ENCODE measurements around the gene FBXL5. TPM values are rescaled to one million over a fixed set of nuclear protein-coding genes. Genes with fewer than 3 reads are reported as not detected.

FBXL5 gene
- total and polyA plus RNA-seq, 2 of the 13 experiments (the other 11 are each of a cell fraction or from before 2014, with no cell fraction given) = 17.4 to 45.3 TPM

GRCh38 chr4:15600176-15600575 is 55.0 kb downstream of the FBXL5 start (continued):
- no peak for TF ChIP-seq TERF1 (CRISPR knock-in tag; IDR thresholded peaks at IDR 0.05)

- Histone ChIP-seq H3K79me2 (ENCODE audit: insufficient read depth, low read length) (no peaks in the 10 kb centered on the region), H4K20me1 (ENCODE audit: insufficient read depth, low read length) (no peaks in the 10 kb centered on the region), H3K4me2 (ENCODE audit: low read depth, low read length) (no peak overlapping the region), H3K36me3 (replicated peaks in 1 of 2; ENCODE audit: control insufficient read depth in 1 of 2, insufficient read depth in 2 of 2, low read length in 2 of 2) (peaks cover 0 to 3% of the 10 kb centered on the region in 2 experiments; a peak in 2 of 5 replicates), H3K9ac (ENCODE audit: insufficient read depth, low read depth, low read length) (no peak overlapping the region), H3K27me3 (ENCODE audit: control insufficient read depth in 1 of 2, insufficient read depth in 2 of 2, low read length in 2 of 2) (no peaks in the 10 kb centered on the region), H2AFZ (ENCODE audit: low read length) (no peak overlapping the region), H3K9me3 (ENCODE audit: low read length) (no peaks in the 10 kb centered on the region), H3K4me1 (ENCODE audit: insufficient read depth, low read length) (no peaks in the 10 kb centered on the region), H3K27ac (ENCODE audit: extremely low read length, insufficient read depth, low read length) (no peak overlapping the region), H3K4me3 (replicated peaks in 1 of 3; ENCODE audit: insufficient read depth in 1 of 3, low read depth in 2 of 3, low read length in 3 of 3) (no peak overlapping the region)
- POLR2A ChIA-PET = no interaction called here
- FAIRE-seq = no peak
- DNase-seq (ENCODE audit: low spot score) = no peak
- CTCF ChIA-PET (ENCODE audit: low intra/inter-chr PET ratio, low total read pairs) = no interaction called here
- in situ Hi-C loops (cut with HindIII; ENCODE audit: extremely low pct_ligation_motif_present, low pct_unique_long_range_greater_than_20kb) (no loop called here), intact Hi-C loops (cut with micrococcal nuclease; ENCODE audit: unreplicated experiment) (no loop called here)
- no TSS peak for BruUV-seq (replicated peaks)
- ATAC-seq = no peak
- 97% methylated on average over 4 of the region's 4 CpGs for WGBS (ENCODE audit: low lambda C conversion rate)
- TF ChIP-seq GPBP1L1 (CRISPR knock-in tag; IDR thresholded peaks at IDR 0.05) = no peak
- TF ChIP-seq TEAD2 (CRISPR knock-in tag; IDR thresholded peaks at IDR 0.05) = no peak
- no peak for TF ChIP-seq FUBP1 (CRISPR knock-in tag; IDR thresholded peaks at IDR 0.05; ENCODE audit: borderline replicate concordance)
- TF ChIP-seq TSC22D2 (CRISPR knock-in tag; IDR thresholded peaks at IDR 0.05; ENCODE audit: borderline replicate concordance) = no peak
- TF ChIP-seq, protein P1, sequence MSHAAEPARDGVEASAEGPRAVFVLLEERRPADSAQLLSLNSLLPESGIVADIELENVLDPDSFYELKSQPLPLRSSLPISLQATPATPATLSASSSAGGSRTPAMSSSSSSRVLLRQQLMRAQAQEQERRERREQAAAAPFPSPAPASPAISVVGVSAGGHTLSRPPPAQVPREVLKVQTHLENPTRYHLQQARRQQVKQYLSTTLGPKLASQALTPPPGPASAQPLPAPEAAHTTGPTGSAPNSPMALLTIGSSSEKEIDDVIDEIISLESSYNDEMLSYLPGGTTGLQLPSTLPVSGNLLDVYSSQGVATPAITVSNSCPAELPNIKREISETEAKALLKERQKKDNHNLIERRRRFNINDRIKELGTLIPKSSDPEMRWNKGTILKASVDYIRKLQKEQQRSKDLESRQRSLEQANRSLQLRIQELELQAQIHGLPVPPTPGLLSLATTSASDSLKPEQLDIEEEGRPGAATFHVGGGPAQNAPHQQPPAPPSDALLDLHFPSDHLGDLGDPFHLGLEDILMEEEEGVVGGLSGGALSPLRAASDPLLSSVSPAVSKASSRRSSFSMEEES (CRISPR knock-in tag; IDR thresholded peaks at IDR 0.05) = no peak
- no peak for TF ChIP-seq ZNF234 (CRISPR knock-in tag; conservative IDR thresholded peaks at IDR 0.05)
- TF ChIP-seq JUNB (CRISPR knock-in tag; IDR thresholded peaks at IDR 0.05; ENCODE audit: borderline replicate concordance) = no peak
- no peak for TF ChIP-seq PRDM4 (CRISPR knock-in tag; IDR thresholded peaks at IDR 0.05; ENCODE audit: borderline replicate concordance)
- no peak for TF ChIP-seq ZNF850 (CRISPR knock-in tag; conservative IDR thresholded peaks at IDR 0.05)
- TF ChIP-seq CREB1 (IDR thresholded peaks at IDR 0.05) = no peak
- TF ChIP-seq CREB1 (CRISPR knock-in tag; IDR thresholded peaks at IDR 0.05) = no peak
- no peak for TF ChIP-seq KDM4B (CRISPR knock-in tag; IDR thresholded peaks at IDR 0.05)
- no peak for TF ChIP-seq HCFC1 (IDR thresholded peaks at IDR 0.05; ENCODE audit: low read depth, low read length)
Observed at GRCh38 chr4:15598644-15599043, 56.5 kb downstream of the FBXL5 start.
